Immature natural killer cell (primary cell): ENCODE measurements around the gene ACTL6A. TPM values are rescaled to one million over a fixed set of nuclear protein-coding genes. Genes with fewer than 3 reads are reported as not detected.

ENCODE experiments used
- DNase-seq, 3 donors: peaks; one replicate each; pipeline ENCODE4 v3.0.0; 2022; ENCODE audit warnings: mixed read lengths in 1 of 3
- H3K27ac Mint-ChIP-seq, 6 donors: one replicate each; pipeline ENCODE4 v1.8.0; 2020; ENCODE audit warnings: mixed read lengths in 6 of 6, mild to moderate bottlenecking in 5 of 6, inconsistent platforms in 4 of 6, moderate library complexity in 3 of 6
- H3K27me3 Mint-ChIP-seq, 3 donors: one replicate each; pipeline ENCODE4 v1.8.0; 2020 to 2021; ENCODE audit warnings: low read depth in 3 of 3, mild to moderate bottlenecking in 3 of 3, mixed read lengths in 3 of 3, moderate library complexity in 3 of 3, inconsistent platforms in 1 of 3
- H3K36me3 Mint-ChIP-seq, 3 donors: one replicate each; pipeline ENCODE4 v1.8.0; 2020; ENCODE audit warnings: mixed read lengths in 3 of 3, inconsistent platforms in 2 of 3, mild to moderate bottlenecking in 2 of 3
- H3K4me1 Mint-ChIP-seq, 2 donors: one replicate each; pipeline ENCODE4 v1.8.0; 2020; ENCODE audit warnings: inconsistent platforms in 2 of 2, mild to moderate bottlenecking in 2 of 2, mixed read lengths in 2 of 2, moderate library complexity in 1 of 2
- H3K4me3 Mint-ChIP-seq, 5 donors: one replicate each; pipeline ENCODE4 v1.8.0; 2020; ENCODE audit warnings: mild to moderate bottlenecking in 5 of 5, mixed read lengths in 5 of 5, inconsistent platforms in 3 of 5, moderate library complexity in 3 of 5
- H3K9me3 Mint-ChIP-seq, 6 donors: one replicate each; pipeline ENCODE4 v1.8.0; 2020; ENCODE audit warnings: mild to moderate bottlenecking in 6 of 6, mixed read lengths in 6 of 6, inconsistent platforms in 4 of 6, moderate library complexity in 3 of 6
- polyA plus RNA-seq, 3 donors: library from polyadenylated mRNA; unstranded; fragments of 300-500 nt; fragmentation: Illumina TruSeq; gene quantifications; one replicate each; pipeline ENCODE4 v1.2.3, GENCODE V29; 2021

Gene ACTL6A
- polyA plus RNA-seq, 3 donors from 2014 or later, result 25.6 to 46.1 (median 34.5) TPM

- Mint-ChIP-seq H3K27me3 (peaks cover 0 to 5% (median 0%) of the 10 kb centered on the region in 3 donors), H3K9me3 (no peaks in the 10 kb centered on the region), H3K27ac (no peak overlapping the region), H3K4me1 (no peaks in the 10 kb centered on the region), H3K4me3 (no peak overlapping the region), H3K36me3 (no peaks in the 10 kb centered on the region)
- no peak for DNase-seq
Observed at GRCh38 chr3:179551349-179552105, 11.2 kb upstream of the ACTL6A start.

GRCh38 chr3:179558742-179559364 lies 3.9 kb upstream of the ACTL6A start:
- Mint-ChIP-seq H3K36me3 (no peaks in the 10 kb centered on the region), H3K9me3 (no peaks in the 10 kb centered on the region), H3K27me3 (peaks cover 5 to 11% (median 9%) of the 10 kb centered on the region in 3 donors), H3K4me1 (peaks cover 12 to 13% of the 10 kb centered on the region in 2 donors), H3K27ac (no peak overlapping the region), H3K4me3 (no peak overlapping the region)
- peak in 2 of 3 donors; percentile 23 to 26 for DNase-seq

GRCh38 chr3:179560791-179561190 lies 1.9 kb upstream of the ACTL6A start:
- H3K9me3 Mint-ChIP-seq, result no peaks in the 10 kb centered on the region
- peaks cover 5 to 11% (median 9%) of the 10 kb centered on the region in 3 donors for H3K27me3 Mint-ChIP-seq
- no peaks in the 10 kb centered on the region for H3K36me3 Mint-ChIP-seq
- H3K4me3 Mint-ChIP-seq, result no peak overlapping the region
- no peak overlapping the region for H3K27ac Mint-ChIP-seq
- DNase-seq, result no peak
- H3K4me1 Mint-ChIP-seq, result peaks cover 22 to 33% of the 10 kb centered on the region in 2 donors

- no peaks in the 10 kb centered on the region for H3K9me3 Mint-ChIP-seq
- peak overlapping the region; percentile 92 to 100 (median 99) for H3K4me3 Mint-ChIP-seq
- H3K27me3 Mint-ChIP-seq, result peaks cover 5 to 9% (median 5%) of the 10 kb centered on the region in 3 donors
- DNase-seq, result peak; percentile 46 to 56 (median 53)
- H3K27ac Mint-ChIP-seq, result peak overlapping the region; percentile 72 to 90 (median 82)
- H3K36me3 Mint-ChIP-seq, result no peaks in the 10 kb centered on the region
- H3K4me1 Mint-ChIP-seq, result peaks cover 24 to 37% of the 10 kb centered on the region in 2 donors
Observed at GRCh38 chr3:179563271-179563783, 601 bp downstream of the ACTL6A start.

- no peak for DNase-seq
- peaks cover 24 to 42% of the 10 kb centered on the region in 2 donors for H3K4me1 Mint-ChIP-seq
- peaks cover 0 to 8% (median 3%) of the 10 kb centered on the region in 3 donors for H3K36me3 Mint-ChIP-seq
- H3K27me3 Mint-ChIP-seq, result peaks cover 5 to 9% (median 5%) of the 10 kb centered on the region in 3 donors
- H3K9me3 Mint-ChIP-seq, result no peaks in the 10 kb centered on the region
- peak overlapping the region in 1 of 5 donors; percentile 3 for H3K4me3 Mint-ChIP-seq
- no peak overlapping the region for H3K27ac Mint-ChIP-seq
Observed at GRCh38 chr3:179565496-179565895, 2.8 kb downstream of the ACTL6A start.

GRCh38 chr3:179580992-179581391 lies 18.3 kb downstream of the ACTL6A start:
- no peak overlapping the region for H3K4me3 Mint-ChIP-seq
- H3K27ac Mint-ChIP-seq, result no peak overlapping the region
- peaks cover 0 to 2% (median 0%) of the 10 kb centered on the region in 3 donors for H3K27me3 Mint-ChIP-seq

GRCh38 chr3:179589143-179589542 lies 26.4 kb downstream of the ACTL6A start:
- Mint-ChIP-seq H3K4me1 (no peaks in the 10 kb centered on the region), H3K4me3 (no peak overlapping the region), H3K9me3 (no peaks in the 10 kb centered on the region), H3K27me3 (peaks cover 0 to 2% (median 0%) of the 10 kb centered on the region in 3 donors), H3K27ac (no peak overlapping the region), H3K36me3 (peaks cover 11 to 37% (median 20%) of the 10 kb centered on the region in 3 donors)
- no peak for DNase-seq

More at GRCh38 chr3:179580992-179581391, 18.3 kb downstream of the ACTL6A start:
- DNase-seq, result no peak
- H3K9me3 Mint-ChIP-seq, result no peaks in the 10 kb centered on the region
- peaks cover 12 to 36% (median 13%) of the 10 kb centered on the region in 3 donors for H3K36me3 Mint-ChIP-seq
- H3K4me1 Mint-ChIP-seq, result no peaks in the 10 kb centered on the region

GRCh38 chr3:179590669-179591068 lies 27.9 kb downstream of the ACTL6A start:
- peaks cover 7 to 43% (median 20%) of the 10 kb centered on the region in 3 donors for H3K36me3 Mint-ChIP-seq
- DNase-seq, result no peak
- H3K27ac Mint-ChIP-seq, result peak overlapping the region in 2 of 6 donors; percentile 11 to 13

GRCh38 chr3:179591313-179591712 lies 28.6 kb downstream of the ACTL6A start:
- H3K27me3 Mint-ChIP-seq, result no peaks in the 10 kb centered on the region
- DNase-seq, result no peak
- H3K4me1 Mint-ChIP-seq, result no peaks in the 10 kb centered on the region

More at GRCh38 chr3:179590669-179591068, 27.9 kb downstream of the ACTL6A start:
- Mint-ChIP-seq H3K9me3 (no peaks in the 10 kb centered on the region), H3K4me3 (no peak overlapping the region), H3K4me1 (no peaks in the 10 kb centered on the region), H3K27me3 (peaks cover 0 to under 1% (median 0%) of the 10 kb centered on the region in 3 donors)

GRCh38 chr3:179599531-179599930 lies 36.8 kb downstream of the ACTL6A start:
- peaks cover 16 to 25% of the 10 kb centered on the region in 2 donors for H3K4me1 Mint-ChIP-seq
- H3K9me3 Mint-ChIP-seq, result no peaks in the 10 kb centered on the region
- peaks cover 8 to 35% (median 8%) of the 10 kb centered on the region in 3 donors for H3K36me3 Mint-ChIP-seq
- peaks cover 0 to 11% (median 0%) of the 10 kb centered on the region in 3 donors for H3K27me3 Mint-ChIP-seq
- no peak overlapping the region for H3K4me3 Mint-ChIP-seq
- DNase-seq, result no peak
- H3K27ac Mint-ChIP-seq, result peak overlapping the region in 1 of 6 donors; percentile 40

More at GRCh38 chr3:179591313-179591712, 28.6 kb downstream of the ACTL6A start:
- Mint-ChIP-seq H3K9me3 (no peaks in the 10 kb centered on the region), H3K27ac (no peak overlapping the region), H3K36me3 (peaks cover 5 to 46% (median 20%) of the 10 kb centered on the region in 3 donors), H3K4me3 (no peak overlapping the region)

- H3K27ac Mint-ChIP-seq, result peak overlapping the region; percentile 96 to 100 (median 98)
- H3K4me3 Mint-ChIP-seq, result peak overlapping the region; percentile 95 to 100 (median 98)
- H3K27me3 Mint-ChIP-seq, result peaks cover 3 to 19% (median 4%) of the 10 kb centered on the region in 3 donors
- peaks cover 31 to 52% of the 10 kb centered on the region in 2 donors for H3K4me1 Mint-ChIP-seq
- DNase-seq, result no peak
- H3K9me3 Mint-ChIP-seq, result no peaks in the 10 kb centered on the region
- peaks cover 8 to 15% (median 8%) of the 10 kb centered on the region in 3 donors for H3K36me3 Mint-ChIP-seq
Observed at GRCh38 chr3:179603321-179603720, 40.6 kb downstream of the ACTL6A start.

GRCh38 chr3:179603831-179604230 lies 41.1 kb downstream of the ACTL6A start:
- no peaks in the 10 kb centered on the region for H3K9me3 Mint-ChIP-seq
- peaks cover 8 to 13% (median 8%) of the 10 kb centered on the region in 3 donors for H3K36me3 Mint-ChIP-seq
- DNase-seq, result no peak
- H3K4me1 Mint-ChIP-seq, result peaks cover 32 to 53% of the 10 kb centered on the region in 2 donors
- H3K27ac Mint-ChIP-seq, result peak overlapping the region; percentile 96 to 100 (median 98)
- H3K27me3 Mint-ChIP-seq, result peaks cover 3 to 19% (median 4%) of the 10 kb centered on the region in 3 donors
- H3K4me3 Mint-ChIP-seq, result peak overlapping the region; percentile 95 to 100 (median 98)

GRCh38 chr3:179604321-179605078 lies 41.8 kb downstream of the ACTL6A start, which contains the start of the genes MRPL47 and NDUFB5:
Gene MRPL47 (minus strand): TSS chr3:179604638. CDS start chr3:179604624, 14 bp downstream.
Gene NDUFB5 (plus strand): TSS chr3:179604794. CDS start chr3:179604816, 22 bp downstream.
- peak within 1 kb of the TSS; percentile 96 to 100 (median 98) for H3K27ac Mint-ChIP-seq
- H3K27me3 Mint-ChIP-seq, result peaks cover 3 to 17% (median 4%) of the 10 kb centered on the region in 3 donors
- no peaks in the 10 kb centered on the region for H3K9me3 Mint-ChIP-seq
- peaks cover 37 to 56% of the 10 kb centered on the region in 2 donors for H3K4me1 Mint-ChIP-seq
- peak within 1 kb of the TSS; percentile 95 to 100 (median 98) for H3K4me3 Mint-ChIP-seq
- DNase-seq, result peak; percentile 92 to 93 (median 93)
- H3K36me3 Mint-ChIP-seq, result peaks cover 2 to 9% (median 6%) of the 10 kb centered on the region in 3 donors
